ENCODE measurements around the gene NDUFS2. TPM values are rescaled to one million over a fixed set of nuclear protein-coding genes. Genes with fewer than 3 reads are reported as not detected.

The NDUFS2 gene
- total and polyA plus RNA-seq, 7 donors = 204 to 336 (median 232) TPM

DNA sequence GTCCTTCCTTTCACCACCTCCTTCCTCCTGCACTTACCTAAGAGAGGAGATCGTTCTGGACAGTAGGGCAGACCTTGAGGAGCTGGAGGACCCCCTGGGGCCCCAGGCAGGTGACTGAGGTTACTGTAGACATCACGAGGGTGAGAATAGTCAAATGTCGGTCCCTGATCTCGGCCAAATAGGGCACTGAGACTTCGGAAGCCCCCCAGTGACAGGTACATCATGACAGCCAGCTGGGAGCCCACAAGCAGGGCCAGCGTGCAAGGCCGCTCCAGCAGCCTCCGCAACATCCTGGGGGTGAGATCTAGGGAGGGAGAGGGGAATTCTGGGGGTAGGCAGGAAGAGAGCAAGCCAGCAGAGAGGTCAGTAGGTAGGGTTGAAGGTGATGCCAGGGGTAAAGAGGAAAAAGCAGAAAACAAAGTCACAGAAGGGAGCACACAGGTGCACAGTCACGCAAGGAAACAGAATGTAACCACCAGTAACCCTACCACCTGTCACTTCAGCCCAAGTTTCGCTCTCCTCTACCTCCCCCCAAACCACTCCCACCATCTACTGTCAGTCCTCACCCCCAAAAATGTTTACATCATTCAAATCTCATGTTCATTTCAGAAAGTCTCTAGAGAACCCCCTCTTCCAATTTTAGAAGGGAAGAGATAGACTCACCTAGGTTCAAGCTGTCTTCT lies 26.3 kb upstream of the NDUFS2 start:
- H3K4me1 ChIP-seq = peaks cover 24% of the 10 kb centered on the region
- WGBS, 3 donors = 80 to 87% (median 85%) methylated on average over 10 of the region's 10 CpGs
- intact Hi-C loops (cut with DNase I) = no loop called here
- DNase-seq (peak in 1 of 2 donors; percentile 44), ATAC-seq (no peak)
- peak overlapping the region; percentile 91 for H3K27ac ChIP-seq
- TF ChIP-seq, protein P1, sequence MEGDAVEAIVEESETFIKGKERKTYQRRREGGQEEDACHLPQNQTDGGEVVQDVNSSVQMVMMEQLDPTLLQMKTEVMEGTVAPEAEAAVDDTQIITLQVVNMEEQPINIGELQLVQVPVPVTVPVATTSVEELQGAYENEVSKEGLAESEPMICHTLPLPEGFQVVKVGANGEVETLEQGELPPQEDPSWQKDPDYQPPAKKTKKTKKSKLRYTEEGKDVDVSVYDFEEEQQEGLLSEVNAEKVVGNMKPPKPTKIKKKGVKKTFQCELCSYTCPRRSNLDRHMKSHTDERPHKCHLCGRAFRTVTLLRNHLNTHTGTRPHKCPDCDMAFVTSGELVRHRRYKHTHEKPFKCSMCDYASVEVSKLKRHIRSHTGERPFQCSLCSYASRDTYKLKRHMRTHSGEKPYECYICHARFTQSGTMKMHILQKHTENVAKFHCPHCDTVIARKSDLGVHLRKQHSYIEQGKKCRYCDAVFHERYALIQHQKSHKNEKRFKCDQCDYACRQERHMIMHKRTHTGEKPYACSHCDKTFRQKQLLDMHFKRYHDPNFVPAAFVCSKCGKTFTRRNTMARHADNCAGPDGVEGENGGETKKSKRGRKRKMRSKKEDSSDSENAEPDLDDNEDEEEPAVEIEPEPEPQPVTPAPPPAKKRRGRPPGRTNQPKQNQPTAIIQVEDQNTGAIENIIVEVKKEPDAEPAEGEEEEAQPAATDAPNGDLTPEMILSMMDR (IDR thresholded peaks at IDR 0.05) = no peak
- H3K36me3 ChIP-seq (ENCODE audit: insufficient read depth in 1 of 2, low read depth in 1 of 2) = peaks cover 6 to 55% of the 10 kb centered on the region in 2 donors
- H3K27me3 ChIP-seq (ENCODE audit: insufficient read depth in 3 of 3, low read length in 2 of 3) = no peaks in the 10 kb centered on the region
- H3K4me3 ChIP-seq = peak overlapping the region; percentile 77
- H3K9me3 ChIP-seq = no peaks in the 10 kb centered on the region

DNA sequence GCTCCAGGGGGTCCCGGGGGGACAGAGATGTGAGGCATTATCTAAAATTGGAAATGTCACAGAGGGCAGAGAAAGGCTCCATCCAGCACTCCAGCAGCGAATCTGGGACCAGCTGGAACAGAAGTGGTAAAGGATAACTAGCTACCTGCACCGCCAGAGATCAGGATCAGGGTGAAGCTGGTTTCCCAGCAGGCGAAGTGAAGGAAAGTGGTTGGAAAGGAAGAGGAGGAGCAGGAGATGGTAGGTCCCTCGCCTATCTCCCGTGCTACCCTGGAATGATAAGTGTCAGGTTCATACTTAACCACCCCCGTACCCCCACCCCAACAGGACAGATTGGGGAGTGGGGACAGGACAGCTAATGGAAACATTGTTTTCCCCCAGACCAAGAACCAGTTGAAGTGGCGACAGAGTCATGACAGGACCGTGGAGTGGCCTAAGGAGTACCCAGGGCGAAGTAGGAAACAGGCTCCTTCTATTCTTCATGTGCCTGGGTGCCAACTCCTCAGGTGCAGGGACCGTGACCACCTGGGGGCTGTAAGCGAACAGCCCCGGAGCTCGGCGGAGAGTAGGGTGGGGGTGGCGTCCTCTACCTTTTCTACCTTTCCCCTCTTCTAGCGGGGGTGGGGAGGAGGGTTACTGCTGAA lies 25.6 kb upstream of the NDUFS2 start:
- Histone ChIP-seq H3K4me1 (peaks cover 24% of the 10 kb centered on the region), H3K36me3 (ENCODE audit: insufficient read depth in 1 of 2, low read depth in 1 of 2) (peaks cover 6 to 48% of the 10 kb centered on the region in 2 donors), H3K27ac (peak overlapping the region; percentile 91), H3K4me3 (peak overlapping the region; percentile 77), H3K9me3 (no peaks in the 10 kb centered on the region), H3K27me3 (ENCODE audit: insufficient read depth in 3 of 3, low read length in 2 of 3) (no peaks in the 10 kb centered on the region)
- WGBS, 3 donors = 17 to 18% (median 18%) methylated on average over 15 to 17 of the region's 17 CpGs
- ATAC-seq = peak in 2 of 4 donors; percentile 1 to 13
- TF ChIP-seq, protein P1 (IDR thresholded peaks at IDR 0.05) = no peak
- intact Hi-C loops (cut with DNase I) = loop anchor here in 1 of 2 donors (1.0 kb wide), 2 partner anchors 13 to 44 kb away; partner anchors contain the start of gene DEDD
- peak in 1 of 2 donors; percentile 28 for DNase-seq

DNA sequence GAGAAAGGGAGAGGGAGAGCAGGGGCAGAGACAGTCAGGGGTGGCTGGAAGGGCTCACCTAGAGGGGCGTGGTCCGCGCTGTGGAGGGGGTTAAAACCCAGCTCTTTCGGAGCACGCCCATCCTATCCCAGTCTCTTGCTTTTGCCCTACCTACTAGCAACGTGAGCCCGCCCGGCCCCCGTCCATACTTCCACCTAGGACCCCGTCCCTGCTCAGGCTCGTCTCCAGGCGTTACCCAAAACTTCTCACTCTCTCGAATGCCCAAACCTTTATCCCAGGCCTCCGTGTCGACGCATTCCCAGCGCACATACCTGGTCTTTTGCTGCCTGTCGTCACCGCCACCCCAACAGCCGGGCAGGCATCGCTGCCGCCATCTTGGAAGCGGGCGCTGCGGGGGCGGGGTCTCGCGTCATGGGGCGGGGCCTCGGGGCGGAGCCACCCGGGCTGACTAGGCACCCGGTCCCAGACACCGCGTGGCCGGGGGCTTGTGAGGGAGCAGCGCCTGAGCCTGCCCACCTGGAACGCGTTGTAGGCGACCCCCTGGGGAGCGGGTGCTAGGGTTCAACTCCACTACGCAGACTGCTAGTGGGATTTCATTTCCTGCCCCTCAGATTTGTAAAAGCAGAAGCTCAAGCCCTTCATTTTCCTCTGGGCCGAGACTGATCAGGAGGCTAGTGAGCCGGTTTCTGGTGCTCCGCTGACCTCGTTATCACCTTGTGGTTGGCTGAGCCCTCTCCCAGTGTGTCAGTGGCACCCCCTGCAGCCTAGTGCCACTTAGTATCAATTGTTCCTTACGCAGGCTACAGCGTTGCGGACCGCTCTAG lies 24.8 kb upstream of the NDUFS2 start, which contains the start of gene B4GALT3:
Gene B4GALT3, minus strand, starts transcription at position 396 of the 824 bp plus-strand sequence. CDS start 1,447 bp downstream, outside the sequence.
- ATAC-seq (peak; percentile 97 to 99 (median 98)), DNase-seq (peak; percentile 91 to 95)
- no peaks in the 10 kb centered on the region for H3K27me3 ChIP-seq (ENCODE audit: insufficient read depth in 3 of 3, low read length in 2 of 3)
- intact Hi-C loops (cut with DNase I) = loop anchor here in 1 of 2 donors (1.0 kb wide), 2 partner anchors 12 to 45 kb away; partner anchors contain the start of gene DEDD
- H3K9me3 ChIP-seq = no peaks in the 10 kb centered on the region
- H3K4me3 ChIP-seq = peak within 1 kb of the TSS; percentile 77
- H3K27ac ChIP-seq = peak within 1 kb of the TSS; percentile 91
- peaks cover 6 to 41% of the 10 kb centered on the region in 2 donors for H3K36me3 ChIP-seq (ENCODE audit: insufficient read depth in 1 of 2, low read depth in 1 of 2)
- peaks cover 22% of the 10 kb centered on the region for H3K4me1 ChIP-seq
- 5 to 7% (median 5%) methylated on average over 42 to 50 of the region's 50 CpGs for WGBS, 3 donors
- TF ChIP-seq, protein P1 (IDR thresholded peaks at IDR 0.05) = peak; percentile 18

DNA sequence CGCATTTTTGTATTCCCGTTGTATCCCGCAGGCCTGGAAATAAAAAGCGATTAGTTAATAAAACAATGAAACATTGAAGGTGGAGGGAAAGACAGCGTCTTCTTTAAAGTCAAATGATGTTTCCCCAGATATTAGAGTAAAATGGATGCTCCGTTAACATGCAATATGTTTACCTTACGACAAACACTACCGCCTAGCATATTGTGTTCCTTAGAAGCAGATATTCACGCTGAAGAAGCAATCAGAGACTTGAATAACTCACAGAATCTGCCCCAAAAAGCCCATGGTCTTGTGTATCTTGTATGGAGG lies 24.3 kb upstream of the NDUFS2 start:
- no peaks in the 10 kb centered on the region for H3K27me3 ChIP-seq (ENCODE audit: insufficient read depth in 3 of 3, low read length in 2 of 3)
- peaks cover 6 to 35% of the 10 kb centered on the region in 2 donors for H3K36me3 ChIP-seq (ENCODE audit: insufficient read depth in 1 of 2, low read depth in 1 of 2)
- H3K9me3 ChIP-seq = no peaks in the 10 kb centered on the region
- H3K27ac ChIP-seq = peak overlapping the region; percentile 91
- DNase-seq (no peak), ATAC-seq (no peak)
- TF ChIP-seq, protein P1 (IDR thresholded peaks at IDR 0.05) = no peak
- WGBS, 3 donors = 67 to 78% (median 72%) methylated on average over 9 of the region's 9 CpGs
- peaks cover 16% of the 10 kb centered on the region for H3K4me1 ChIP-seq
- intact Hi-C loops (cut with DNase I) = loop anchor here in 1 of 2 donors (1.0 kb wide), 2 partner anchors 11 to 46 kb away; partner anchors contain the start of gene DEDD
- peak overlapping the region; percentile 77 for H3K4me3 ChIP-seq

Measured in psoas muscle (tissue), 8 donors.